ENCODE data around the gene NOP9. TPM values are rescaled to one million over a fixed set of nuclear protein-coding genes. Genes with fewer than 3 reads are reported as not detected.
A peak's percentile ranks its signal among the peaks of the same experiment; 100 is the strongest.

The NOP9 gene
- total RNA-seq, 1 experiment from 2014 or later: 39.4 TPM

DNA sequence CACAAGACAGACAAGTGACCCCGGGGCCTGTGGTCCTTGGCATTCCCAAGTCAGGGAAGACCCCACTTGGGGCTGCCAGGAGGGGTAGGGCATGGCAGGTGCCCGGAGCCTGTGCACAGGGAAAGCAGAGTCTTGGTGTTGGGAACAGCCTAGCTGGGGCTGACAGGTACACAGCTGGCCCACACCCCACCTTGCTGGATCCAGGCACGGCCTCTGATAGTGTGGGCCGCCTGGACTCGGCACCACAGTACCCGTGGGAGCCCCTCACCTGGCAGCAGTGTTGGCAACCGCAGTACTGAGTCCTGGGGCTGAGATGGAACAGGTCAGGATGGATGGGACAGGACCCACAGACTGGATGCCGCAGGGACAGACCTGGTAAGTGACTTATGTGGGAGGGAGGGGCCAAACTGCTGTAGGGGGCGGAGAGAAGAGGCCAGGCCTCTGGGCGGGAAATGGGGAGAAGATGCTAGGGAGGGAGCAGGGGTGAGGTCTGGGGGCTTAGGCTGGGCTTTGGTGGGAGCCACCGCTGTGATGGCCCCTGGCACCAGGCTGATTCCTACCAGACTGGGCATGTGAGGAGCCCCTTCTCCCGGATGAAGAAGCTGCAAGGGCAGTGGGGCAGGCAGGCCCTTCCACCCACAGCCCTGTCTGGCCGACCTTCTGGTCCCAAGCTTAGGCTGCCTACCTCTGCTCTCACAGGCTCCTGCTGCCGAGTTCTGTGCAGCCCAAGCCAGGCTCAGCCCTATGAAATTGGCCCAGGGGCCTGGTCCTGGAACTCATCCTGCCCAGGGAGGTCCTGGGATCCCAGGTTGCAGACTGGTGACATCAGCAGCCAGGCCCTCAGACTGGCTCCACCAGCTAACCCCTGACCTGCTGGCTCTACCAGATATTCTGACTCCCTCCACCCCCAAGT is 36.6 kb upstream of the NOP9 start, which contains the start of gene TGM1:
Gene TGM1, minus strand, starts transcription at position 357 of the 913 bp plus-strand sequence. CDS start 825 bp downstream, outside the sequence.
- ChIA-PET RAD21 (ENCODE audit: low non-redundant PET in 1 of 2, low total read pairs in 2 of 2, uncharacterized antibody in 2 of 2, unreplicated experiment in 2 of 2) (no interaction called here), CTCF (no interaction called here), POLR2A (interaction anchor here (2.2 kb wide), 1 partner anchor 8 kb away, joined by 8 read pairs; the partner anchor contains the start of gene RABGGTA)
- DNase-seq (ENCODE audit: low read depth, low spot score): no peak
- H3K4me3 ChIP-seq (replicated peaks in 1 of 2; ENCODE audit: low read depth in 1 of 2, low read length in 2 of 2): no peak within 1 kb of the TSS
- ATAC-seq: peak; percentile 48
- H4K20me1 ChIP-seq (ENCODE audit: insufficient read depth): no peaks in the 10 kb centered on the region
- H3K27me3 ChIP-seq (ENCODE audit: insufficient read depth, low read length): no peaks in the 10 kb centered on the region
- H2AFZ ChIP-seq (ENCODE audit: low read depth, low read length, poor library complexity, severe bottlenecking): no peak within 1 kb of the TSS
- H3K9ac ChIP-seq (ENCODE audit: low read length): no peak within 1 kb of the TSS
- no peaks in the 10 kb centered on the region for H3K79me2 ChIP-seq (ENCODE audit: insufficient read depth, low read length)
- BruUV-seq (replicated peaks): no TSS peak
- intact Hi-C loops (cut with micrococcal nuclease): no loop called here
- no peaks in the 10 kb centered on the region for H3K9me2 ChIP-seq (ENCODE audit: insufficient read depth)
- TF ChIP-seq ZNF274 (IDR thresholded peaks at IDR 0.05; ENCODE audit: low read depth, low read length) (no peak), YY1 (IDR thresholded peaks at IDR 0.05; ENCODE audit: extremely low read depth, insufficient replicate concordance, low read depth, low read length) (no peak), POLR2AphosphoS5 (IDR thresholded peaks at IDR 0.05; ENCODE audit: low read depth, low read length) (no peak), TCF7L2 (IDR thresholded peaks at IDR 0.05; ENCODE audit: borderline replicate concordance, extremely low read depth, insufficient read depth, insufficient read length) (no peak), REST (IDR thresholded peaks at IDR 0.05; ENCODE audit: low read depth) (no peak), RAD21 (IDR thresholded peaks at IDR 0.05; ENCODE audit: low read depth) (no peak), JUND (IDR thresholded peaks at IDR 0.05) (no peak), SP1 (IDR thresholded peaks at IDR 0.05; ENCODE audit: low read depth) (no peak), EGR1 (IDR thresholded peaks at IDR 0.05; ENCODE audit: low read depth) (no peak)
- TF ChIP-seq, protein P1, sequence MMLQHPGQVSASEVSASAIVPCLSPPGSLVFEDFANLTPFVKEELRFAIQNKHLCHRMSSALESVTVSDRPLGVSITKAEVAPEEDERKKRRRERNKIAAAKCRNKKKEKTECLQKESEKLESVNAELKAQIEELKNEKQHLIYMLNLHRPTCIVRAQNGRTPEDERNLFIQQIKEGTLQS (IDR thresholded peaks at IDR 0.05): no peak
- TF ChIP-seq, protein P2, sequence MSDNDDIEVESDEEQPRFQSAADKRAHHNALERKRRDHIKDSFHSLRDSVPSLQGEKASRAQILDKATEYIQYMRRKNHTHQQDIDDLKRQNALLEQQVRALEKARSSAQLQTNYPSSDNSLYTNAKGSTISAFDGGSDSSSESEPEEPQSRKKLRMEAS (IDR thresholded peaks at IDR 0.05): no peak
- H3K36me3 ChIP-seq (ENCODE audit: control insufficient read depth in 1 of 2, insufficient read depth in 2 of 2, low read length in 2 of 2): no peaks in the 10 kb centered on the region
- no peak within 1 kb of the TSS for H3K27ac ChIP-seq (ENCODE audit: low read depth, low read length)
- H3K4me2 ChIP-seq (ENCODE audit: low read length): no peak within 1 kb of the TSS
- H3K4me1 ChIP-seq (ENCODE audit: control insufficient read depth in 1 of 2, insufficient read depth in 2 of 2, low read length in 2 of 2): peaks cover 10 to 14% of the 10 kb centered on the region in 2 experiments
- no peaks in the 10 kb centered on the region for H3K9me3 ChIP-seq (ENCODE audit: control insufficient read depth in 1 of 2, insufficient read depth in 1 of 2, low read depth in 1 of 2, low read length in 2 of 2)
